ENCODE results near the gene ANKRD34A. TPM values are rescaled to one million over a fixed set of nuclear protein-coding genes. Genes with fewer than 3 reads are reported as not detected.

ANKRD34A gene
- total RNA-seq, 3 donors from 2014 or later, result 0.14 to 0.63 (median 0.41) TPM

GRCh38 chr1:145978471-145978853 lies 14.1 kb upstream of the ANKRD34A start:
- no peak overlapping the region for H3K4me3 ChIP-seq
- no peak for TF ChIP-seq CTCF (IDR thresholded peaks at IDR 0.05)
- intact Hi-C loops (cut with DNase I, micrococcal nuclease), result no loop called here
- ATAC-seq, result peak; percentile 6
- no peaks in the 10 kb centered on the region for H3K9me3 ChIP-seq
- no peaks in the 10 kb centered on the region for H3K36me3 ChIP-seq (ENCODE audit: low read depth)
- peaks cover 49% of the 10 kb centered on the region for H3K4me1 ChIP-seq (ENCODE audit: low read depth)
- no peak for DNase-seq

- peak; percentile 60 for ATAC-seq
- peaks cover 43% of the 10 kb centered on the region for H3K4me1 ChIP-seq (ENCODE audit: low read depth)
- no peak overlapping the region for H3K4me3 ChIP-seq
These were observed 13.4 kb upstream of the ANKRD34A start for GRCh38 chr1:145977486-145978470.

GRCh38 chr1:145977016-145977415 lies 12.6 kb upstream of the ANKRD34A start:
- H3K4me3 ChIP-seq, result no peak overlapping the region
- H3K9me3 ChIP-seq, result no peaks in the 10 kb centered on the region
- H3K36me3 ChIP-seq (ENCODE audit: low read depth), result no peaks in the 10 kb centered on the region
- DNase-seq (no peak), ATAC-seq (no peak)
- intact Hi-C loops (cut with DNase I, micrococcal nuclease), result loop anchor here in 1 of 2 donors (1.0 kb wide), 1 partner anchor 30 kb away; no protein-coding TSS in a partner anchor
- H3K4me1 ChIP-seq (ENCODE audit: low read depth), result peaks cover 36% of the 10 kb centered on the region
- TF ChIP-seq CTCF (IDR thresholded peaks at IDR 0.05), result no peak

More at GRCh38 chr1:145977486-145978470, 13.4 kb upstream of the ANKRD34A start:
- intact Hi-C loops (cut with DNase I, micrococcal nuclease), result loop anchor here in 1 of 2 donors (1.0 kb wide), 1 partner anchor 30 kb away; no protein-coding TSS in a partner anchor
- no peaks in the 10 kb centered on the region for H3K9me3 ChIP-seq
- DNase-seq, result peak in 1 of 3 donors; percentile 86
- TF ChIP-seq CTCF (IDR thresholded peaks at IDR 0.05), result peak; percentile 55
- no peaks in the 10 kb centered on the region for H3K36me3 ChIP-seq (ENCODE audit: low read depth)

DNA sequence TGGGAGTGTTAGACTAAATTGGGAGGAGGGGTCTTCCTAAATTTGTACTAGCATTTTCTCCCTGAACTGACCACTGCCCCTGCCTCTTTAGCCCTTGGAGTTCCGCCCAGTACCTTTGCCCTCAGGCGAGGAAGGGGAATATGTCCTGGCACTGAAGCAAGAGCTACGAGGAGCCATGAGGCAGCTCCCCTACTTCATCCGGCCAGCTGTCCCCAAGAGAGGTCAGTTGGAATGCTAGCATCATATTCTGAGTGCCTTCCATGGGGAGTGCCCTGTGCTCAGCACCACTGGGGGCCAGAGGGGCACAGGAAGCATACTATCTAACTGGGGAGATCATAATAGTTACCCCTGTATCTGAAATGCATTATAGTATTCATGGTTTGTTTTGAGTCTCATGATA lies 10.8 kb upstream of the ANKRD34A start:
- Histone ChIP-seq H3K4me3 (no peak overlapping the region), H3K9me3 (no peaks in the 10 kb centered on the region), H3K36me3 (ENCODE audit: low read depth) (no peaks in the 10 kb centered on the region), H3K4me1 (ENCODE audit: low read depth) (peaks cover 29% of the 10 kb centered on the region)
- DNase-seq (no peak), ATAC-seq (no peak)
- TF ChIP-seq CTCF (IDR thresholded peaks at IDR 0.05), result no peak
- intact Hi-C loops (cut with DNase I, micrococcal nuclease), result no loop called here

GRCh38 chr1:145974721-145975120 lies 10.3 kb upstream of the ANKRD34A start:
- no peak overlapping the region for H3K4me3 ChIP-seq
- intact Hi-C loops (cut with DNase I, micrococcal nuclease), result loop anchor here in 1 of 2 donors (5.0 kb wide), 1 partner anchor 33 kb away; no protein-coding TSS in a partner anchor
- no peak for ATAC-seq
- DNase-seq, result no peak
- H3K9me3 ChIP-seq, result no peaks in the 10 kb centered on the region
- H3K36me3 ChIP-seq (ENCODE audit: low read depth), result no peaks in the 10 kb centered on the region
- TF ChIP-seq CTCF (IDR thresholded peaks at IDR 0.05), result no peak
- H3K4me1 ChIP-seq (ENCODE audit: low read depth), result peaks cover 24% of the 10 kb centered on the region
